KMS-11 (cell line): ENCODE results near the gene SDK1.

ENCODE experiments used
- H2AFZ ChIP-seq: fragments of 200-600 bp; sonication (generic); 2 replicates; pipeline ENCODE4 v1.6.1; 2016; ENCODE audit warnings: antibody characterized with exemption, mixed run types, low read depth
- H3K27ac ChIP-seq: fragments of 200-600 bp; sonication (generic); 2 replicates; pipeline ENCODE4 v1.6.1; 2016; ENCODE audit warnings: mild to moderate bottlenecking, mixed run types
- H3K27me3 ChIP-seq: fragments of 200-600 bp; sonication (generic); 2 replicates; pipeline ENCODE4 v1.6.1; 2017; ENCODE audit warnings: mild to moderate bottlenecking, low read depth, mixed run types, moderate library complexity; ENCODE audit not compliant: insufficient read depth
- H3K36me3 ChIP-seq: fragments of 200-600 bp; sonication (generic); 2 replicates; pipeline ENCODE4 v1.6.1; 2017; ENCODE audit warnings: mild to moderate bottlenecking, mixed run types; ENCODE audit not compliant: insufficient read depth
- H3K4me1 ChIP-seq: fragments of 200-600 bp; sonication (generic); 2 replicates; pipeline ENCODE4 v1.6.1; 2016; ENCODE audit warnings: mild to moderate bottlenecking, low read depth, mixed run types; ENCODE audit not compliant: poor library complexity, severe bottlenecking
- H3K4me2 ChIP-seq: fragments of 200-600 bp; sonication (generic); 2 replicates; pipeline ENCODE4 v1.7.0; 2016; ENCODE audit warnings: mild to moderate bottlenecking, mixed run types
- H3K4me3 ChIP-seq: fragments of 200-600 bp; sonication (generic); IDR thresholded peaks from 2 replicates; pipeline ENCODE4 v1.6.1; 2017; ENCODE audit warnings: low read depth, low read length, mixed read lengths; ENCODE audit not compliant: insufficient read depth
- H3K79me2 ChIP-seq: fragments of 200-600 bp; sonication (generic); 2 replicates; pipeline ENCODE4 v1.6.1; 2016; ENCODE audit warnings: low read depth, mixed run types; ENCODE audit not compliant: insufficient read depth
- H3K9ac ChIP-seq: fragments of 200-600 bp; sonication (generic); 2 replicates; pipeline ENCODE4 v1.6.1; 2016; ENCODE audit warnings: mild to moderate bottlenecking, mixed run types
- H4K20me1 ChIP-seq: fragments of 200-600 bp; sonication (generic); 2 replicates; pipeline ENCODE4 v1.6.1; 2016; ENCODE audit warnings: mild to moderate bottlenecking, mixed run types; ENCODE audit not compliant: insufficient read depth
- TF ChIP-seq, protein P1 (sequence below): fragments of 200-600 bp; sonication (generic); conservative IDR thresholded peaks from 2 replicates; pipeline ENCODE4 v1.6.1; 2017; ENCODE audit warnings: low read depth, mild to moderate bottlenecking, antibody characterized with exemption, low read length, moderate library complexity, mixed read lengths

The SDK1 gene

DNA sequence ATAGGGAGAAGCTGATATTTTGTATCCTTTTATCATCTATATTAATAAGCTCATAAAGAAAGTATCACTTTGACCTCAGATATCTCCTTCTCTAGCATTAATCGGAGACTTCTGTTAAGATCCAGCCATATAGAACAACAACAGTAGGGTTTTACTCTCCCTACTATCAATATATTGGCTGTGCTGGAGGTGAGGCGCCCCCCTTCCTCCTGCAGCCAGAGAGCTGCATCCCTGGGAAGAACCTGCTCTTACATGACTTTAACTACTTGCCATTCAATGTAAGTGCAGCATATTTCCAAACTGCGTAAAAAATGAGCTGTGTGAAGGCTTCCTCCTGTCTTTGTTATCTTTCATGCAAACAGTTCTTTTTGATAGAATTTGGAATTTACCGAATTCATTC, 247.8 kb downstream of the SDK1 start:
- Histone ChIP-seq H3K27ac (no peak overlapping the region), H3K27me3 (no peaks in the 10 kb centered on the region), H4K20me1 (no peaks in the 10 kb centered on the region), H3K79me2 (no peaks in the 10 kb centered on the region), H3K36me3 (no peaks in the 10 kb centered on the region), H2AFZ (no peak overlapping the region), H3K4me2 (no peak overlapping the region), H3K4me3 (no peak overlapping the region), H3K9ac (no peak overlapping the region), H3K4me1 (no peaks in the 10 kb centered on the region)
- TF ChIP-seq, protein P1, sequence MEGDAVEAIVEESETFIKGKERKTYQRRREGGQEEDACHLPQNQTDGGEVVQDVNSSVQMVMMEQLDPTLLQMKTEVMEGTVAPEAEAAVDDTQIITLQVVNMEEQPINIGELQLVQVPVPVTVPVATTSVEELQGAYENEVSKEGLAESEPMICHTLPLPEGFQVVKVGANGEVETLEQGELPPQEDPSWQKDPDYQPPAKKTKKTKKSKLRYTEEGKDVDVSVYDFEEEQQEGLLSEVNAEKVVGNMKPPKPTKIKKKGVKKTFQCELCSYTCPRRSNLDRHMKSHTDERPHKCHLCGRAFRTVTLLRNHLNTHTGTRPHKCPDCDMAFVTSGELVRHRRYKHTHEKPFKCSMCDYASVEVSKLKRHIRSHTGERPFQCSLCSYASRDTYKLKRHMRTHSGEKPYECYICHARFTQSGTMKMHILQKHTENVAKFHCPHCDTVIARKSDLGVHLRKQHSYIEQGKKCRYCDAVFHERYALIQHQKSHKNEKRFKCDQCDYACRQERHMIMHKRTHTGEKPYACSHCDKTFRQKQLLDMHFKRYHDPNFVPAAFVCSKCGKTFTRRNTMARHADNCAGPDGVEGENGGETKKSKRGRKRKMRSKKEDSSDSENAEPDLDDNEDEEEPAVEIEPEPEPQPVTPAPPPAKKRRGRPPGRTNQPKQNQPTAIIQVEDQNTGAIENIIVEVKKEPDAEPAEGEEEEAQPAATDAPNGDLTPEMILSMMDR = no peak

DNA sequence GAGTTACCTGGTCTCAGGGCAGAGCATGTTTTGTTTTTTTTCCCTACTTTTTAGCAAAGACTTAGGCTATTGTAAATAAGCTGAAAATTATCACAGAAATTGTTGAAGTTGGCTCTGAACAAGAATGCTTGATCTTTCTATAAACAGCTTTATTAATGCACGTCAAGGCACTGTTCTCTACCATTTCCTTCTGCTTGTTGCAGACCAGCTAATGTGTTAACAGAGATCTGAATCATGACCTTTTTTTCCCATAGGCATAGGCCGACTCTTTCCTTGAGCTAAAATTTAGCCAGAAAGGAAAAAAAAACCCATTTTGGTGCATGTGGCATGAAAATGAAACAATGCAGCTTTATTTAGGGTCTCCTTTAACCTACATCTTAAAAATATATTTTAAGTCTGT, 248.5 kb downstream of the SDK1 start:
- Histone ChIP-seq H3K27ac (no peak overlapping the region), H2AFZ (no peak overlapping the region), H3K4me1 (no peaks in the 10 kb centered on the region), H3K9ac (no peak overlapping the region), H4K20me1 (no peaks in the 10 kb centered on the region), H3K27me3 (no peaks in the 10 kb centered on the region), H3K4me3 (no peak overlapping the region), H3K36me3 (no peaks in the 10 kb centered on the region), H3K4me2 (no peak overlapping the region), H3K79me2 (no peaks in the 10 kb centered on the region)
- TF ChIP-seq, protein P1 = no peak

DNA sequence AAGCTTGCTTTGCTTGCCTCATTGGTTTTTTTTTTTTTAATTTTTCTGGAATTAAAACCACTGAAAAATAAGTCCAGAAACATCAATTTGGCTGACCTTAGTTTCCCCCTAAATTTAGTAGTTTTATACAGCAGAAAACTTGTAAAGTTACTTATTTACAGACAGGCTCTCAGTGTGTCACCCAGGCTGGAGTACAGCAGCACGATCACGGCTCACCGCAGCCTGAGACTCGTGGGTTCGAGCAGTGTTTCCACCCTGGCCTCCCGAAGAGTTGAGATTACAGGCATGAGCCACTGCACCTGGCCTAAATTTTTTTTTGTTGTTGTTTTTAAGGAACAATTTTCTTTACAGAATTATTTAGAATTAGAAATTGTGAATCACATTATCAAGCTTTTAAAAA, 250.5 kb downstream of the SDK1 start:
- Histone ChIP-seq H3K36me3 (no peaks in the 10 kb centered on the region), H3K4me2 (no peak overlapping the region), H3K4me3 (no peak overlapping the region), H3K27me3 (no peaks in the 10 kb centered on the region), H3K27ac (no peak overlapping the region), H3K79me2 (no peaks in the 10 kb centered on the region), H4K20me1 (no peaks in the 10 kb centered on the region), H3K9ac (no peak overlapping the region), H3K4me1 (no peaks in the 10 kb centered on the region), H2AFZ (no peak overlapping the region)
- TF ChIP-seq, protein P1 = no peak

DNA sequence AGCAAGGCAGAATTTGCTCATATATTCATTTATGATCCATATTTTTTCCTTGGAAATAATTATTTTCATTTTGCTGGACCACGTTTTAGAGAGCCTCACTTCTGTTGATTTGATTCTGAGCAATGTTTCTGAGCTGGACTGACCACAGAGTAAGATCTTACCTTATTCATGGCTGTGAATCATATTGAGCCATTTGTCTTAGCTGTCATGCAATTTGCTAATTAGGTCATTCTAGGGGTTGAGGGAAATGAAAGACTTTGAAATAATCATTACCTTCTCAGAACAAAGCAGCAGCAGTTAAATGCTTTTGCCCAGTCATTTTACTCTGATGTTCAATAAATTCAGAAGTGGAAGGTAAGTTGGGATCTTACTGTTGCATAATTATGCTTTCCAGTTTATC, 251.4 kb downstream of the SDK1 start:
- H3K4me1 ChIP-seq = no peaks in the 10 kb centered on the region
- no peaks in the 10 kb centered on the region for H3K36me3 ChIP-seq
- no peak overlapping the region for H3K4me2 ChIP-seq
- no peak overlapping the region for H3K27ac ChIP-seq
- H3K79me2 ChIP-seq = no peaks in the 10 kb centered on the region
- TF ChIP-seq, protein P1 = no peak
- no peak overlapping the region for H3K9ac ChIP-seq
- no peaks in the 10 kb centered on the region for H4K20me1 ChIP-seq
- H3K27me3 ChIP-seq = no peaks in the 10 kb centered on the region
- no peak overlapping the region for H2AFZ ChIP-seq
- H3K4me3 ChIP-seq = no peak overlapping the region

DNA sequence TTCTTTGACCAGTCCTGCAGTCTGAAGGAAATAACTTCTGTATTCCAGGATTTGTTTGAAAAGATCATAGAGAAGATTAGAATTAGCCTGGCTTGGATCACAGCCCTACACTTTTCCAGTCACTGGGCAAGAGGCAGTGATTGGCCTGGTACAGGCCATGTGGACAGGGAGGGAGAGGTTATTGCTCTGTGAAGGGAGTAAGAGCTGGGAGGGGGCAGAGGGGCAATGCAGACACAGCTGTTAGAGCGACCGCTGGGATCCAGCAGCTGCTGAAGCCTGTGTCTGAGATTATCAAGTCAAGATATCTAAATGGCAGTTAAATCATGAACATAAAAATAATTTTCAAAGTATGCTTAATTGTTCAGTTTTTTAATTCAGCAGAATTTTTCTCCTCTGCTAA, 257.3 kb downstream of the SDK1 start:
- Histone ChIP-seq H3K4me1 (no peaks in the 10 kb centered on the region), H3K4me2 (no peak overlapping the region), H3K36me3 (no peaks in the 10 kb centered on the region), H3K27me3 (no peaks in the 10 kb centered on the region), H2AFZ (no peak overlapping the region), H3K9ac (no peak overlapping the region), H3K79me2 (no peaks in the 10 kb centered on the region), H3K27ac (no peak overlapping the region), H3K4me3 (no peak overlapping the region), H4K20me1 (no peaks in the 10 kb centered on the region)
- TF ChIP-seq, protein P1 = no peak
